Esophagus squamous epithelium (tissue), 5 donors: ENCODE measurements around the gene GPR35. TPM values are rescaled to one million over a fixed set of nuclear protein-coding genes. Genes with fewer than 3 reads are reported as not detected.
A peak's percentile ranks its signal among the peaks of the same experiment; 100 is the strongest.

Source experiments
- DNase-seq: peaks from one replicate; lab custom pipeline; 2025; lab: John Stamatoyannopoulos, UW
- H3K27ac ChIP-seq, 4 donors: fragments of 200-600 bp; sonication (generic); one replicate each; pipeline ENCODE4 v1.5.1; 2016 to 2019; ENCODE audit warnings: mild to moderate bottlenecking in 1 of 4
- H3K27me3 ChIP-seq, 4 donors: fragments of 200-600 bp; sonication (generic); 1 replicate in 3 of 4; 2 replicates in 1 of 4; pipeline versions ENCODE4 v1.5.1 to v1.6.0; 2017 to 2021; ENCODE audit warnings: antibody characterized with exemption in 1 of 4
- H3K36me3 ChIP-seq, 3 donors: fragments of 200-600 bp; sonication (generic); one replicate each; pipeline ENCODE4 v1.5.1; 2016 to 2019
- H3K4me1 ChIP-seq, 3 donors: fragments of 200-600 bp; sonication (generic); one replicate each; pipeline ENCODE4 v1.5.1; 2017 to 2019
- H3K4me3 ChIP-seq, 4 donors: fragments of 200-600 bp; sonication (generic); 1 replicate in 3 of 4; 2 replicates in 1 of 4; pipeline ENCODE4 v1.5.1; 2016 to 2019; ENCODE audit warnings: mild to moderate bottlenecking in 2 of 4, moderate library complexity in 1 of 4
- H3K9me3 ChIP-seq, 3 donors: fragments of 200-600 bp; sonication (generic); one replicate each; pipeline ENCODE4 v1.5.1; 2016 to 2019
- POLR2A ChIP-seq, 4 donors: fragments of 450-650 bp; IDR thresholded peaks; one replicate each; pipeline ENCODE4 v1.6.1; 2017; ENCODE audit warnings: antibody characterized with exemption in 4 of 4, mild to moderate bottlenecking in 4 of 4, moderate library complexity in 3 of 4
- WGBS, 2 donors: methylation state at CpG; one replicate each; pipeline ENCODE4 v1.1.5; 2018; 5-methylcytosine and 5-hydroxymethylcytosine counted together
- intact Hi-C: fragments of 100-400 bp; cut with DNase I; formaldehyde crosslinking; loops from one replicate; pipeline ENCODE4 v1.15.0; 2022
- total RNA-seq, 4 donors: library from RNA; depleted of rRNA; stranded (reverse); fragments of >200 nt; gene quantifications; one replicate each; pipeline ENCODE4 v1.1.0, GENCODE V29; 2016
- TF ChIP-seq, protein P1 (sequence below), 6 experiments: fragments of 450-650 bp in 4 of 6; fragments of 200-600 bp in 2 of 6; sonication (generic) in 2 of 6; IDR thresholded peaks; one replicate each; pipeline ENCODE4 v1.5.1; 2016 to 2019; ENCODE audit warnings: antibody characterized with exemption in 6 of 6, mild to moderate bottlenecking in 4 of 6, moderate library complexity in 4 of 6
- donor health status: DM: yes; HTN: yes; CAD: no.

Gene GPR35
- total RNA-seq, 4 donors from 2014 or later, result 0.31 to 3.2 (median 1.3) TPM

DNA sequence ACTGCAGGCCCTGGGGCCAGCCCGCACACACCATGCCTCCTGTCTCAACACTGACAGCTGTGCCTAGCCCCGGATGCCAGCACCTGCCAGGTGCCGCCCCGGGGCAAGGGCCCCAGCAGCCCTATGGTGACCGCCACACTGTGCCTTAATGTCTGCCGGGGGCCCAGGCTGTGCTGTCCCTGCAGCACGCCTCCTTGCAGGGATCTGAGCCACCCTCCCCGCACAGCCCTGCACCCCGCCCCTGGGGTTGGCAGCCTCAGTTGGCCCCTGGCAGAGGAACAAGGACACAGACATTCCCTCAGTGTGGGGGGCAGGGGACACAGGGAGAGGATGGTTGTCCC lies 47.2 kb upstream of the GPR35 start:
- TF ChIP-seq POLR2A (IDR thresholded peaks at IDR 0.05), result no peak
- TF ChIP-seq, protein P1, sequence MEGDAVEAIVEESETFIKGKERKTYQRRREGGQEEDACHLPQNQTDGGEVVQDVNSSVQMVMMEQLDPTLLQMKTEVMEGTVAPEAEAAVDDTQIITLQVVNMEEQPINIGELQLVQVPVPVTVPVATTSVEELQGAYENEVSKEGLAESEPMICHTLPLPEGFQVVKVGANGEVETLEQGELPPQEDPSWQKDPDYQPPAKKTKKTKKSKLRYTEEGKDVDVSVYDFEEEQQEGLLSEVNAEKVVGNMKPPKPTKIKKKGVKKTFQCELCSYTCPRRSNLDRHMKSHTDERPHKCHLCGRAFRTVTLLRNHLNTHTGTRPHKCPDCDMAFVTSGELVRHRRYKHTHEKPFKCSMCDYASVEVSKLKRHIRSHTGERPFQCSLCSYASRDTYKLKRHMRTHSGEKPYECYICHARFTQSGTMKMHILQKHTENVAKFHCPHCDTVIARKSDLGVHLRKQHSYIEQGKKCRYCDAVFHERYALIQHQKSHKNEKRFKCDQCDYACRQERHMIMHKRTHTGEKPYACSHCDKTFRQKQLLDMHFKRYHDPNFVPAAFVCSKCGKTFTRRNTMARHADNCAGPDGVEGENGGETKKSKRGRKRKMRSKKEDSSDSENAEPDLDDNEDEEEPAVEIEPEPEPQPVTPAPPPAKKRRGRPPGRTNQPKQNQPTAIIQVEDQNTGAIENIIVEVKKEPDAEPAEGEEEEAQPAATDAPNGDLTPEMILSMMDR (IDR thresholded peaks at IDR 0.05), result no peak
- H3K36me3 ChIP-seq, result peaks cover 30 to 73% (median 32%) of the 10 kb centered on the region in 3 donors
- H3K27ac ChIP-seq, result peak overlapping the region in 2 of 4 donors; percentile 87 to 88
- H3K4me3 ChIP-seq, result no peak overlapping the region
- no CpG with 5 or more reads among the region's 9 CpGs for WGBS, 2 donors
- H3K4me1 ChIP-seq, result peaks cover 27 to 81% (median 28%) of the 10 kb centered on the region in 3 donors
- intact Hi-C loops, result no loop called here
- no peak for DNase-seq
- no peaks in the 10 kb centered on the region for H3K9me3 ChIP-seq
- no peaks in the 10 kb centered on the region for H3K27me3 ChIP-seq

DNA sequence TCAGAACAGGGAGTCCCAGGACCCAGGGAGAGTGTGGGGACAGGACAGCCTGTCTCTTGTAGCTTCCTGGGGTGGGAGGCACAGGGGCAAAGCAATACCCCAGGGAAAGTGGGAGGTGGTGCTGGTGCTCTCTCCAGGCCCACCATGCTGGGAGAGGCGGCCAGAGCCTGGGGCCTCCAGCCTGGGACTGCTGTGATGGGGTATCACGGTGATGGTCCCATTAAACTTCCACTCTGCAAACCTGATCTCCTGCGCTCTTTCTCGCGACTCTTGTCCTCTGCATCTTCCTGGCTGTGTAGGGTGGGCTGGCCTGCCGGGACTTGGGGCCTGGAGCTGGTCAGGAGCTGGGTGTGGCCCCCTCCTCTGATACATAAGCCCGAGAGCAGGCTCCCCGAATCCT lies 46.8 kb upstream of the GPR35 start:
- 96 to 100% methylated on average over 5 of the region's 8 CpGs for WGBS, 2 donors
- Histone ChIP-seq H3K9me3 (no peaks in the 10 kb centered on the region), H3K4me3 (no peak overlapping the region), H3K27ac (peak overlapping the region in 2 of 4 donors; percentile 87 to 88), H3K27me3 (no peaks in the 10 kb centered on the region), H3K36me3 (peaks cover 30 to 68% (median 32%) of the 10 kb centered on the region in 3 donors), H3K4me1 (peaks cover 27 to 82% (median 28%) of the 10 kb centered on the region in 3 donors)
- DNase-seq, result no peak
- intact Hi-C loops, result no loop called here
- no peak for TF ChIP-seq POLR2A (IDR thresholded peaks at IDR 0.05)

DNA sequence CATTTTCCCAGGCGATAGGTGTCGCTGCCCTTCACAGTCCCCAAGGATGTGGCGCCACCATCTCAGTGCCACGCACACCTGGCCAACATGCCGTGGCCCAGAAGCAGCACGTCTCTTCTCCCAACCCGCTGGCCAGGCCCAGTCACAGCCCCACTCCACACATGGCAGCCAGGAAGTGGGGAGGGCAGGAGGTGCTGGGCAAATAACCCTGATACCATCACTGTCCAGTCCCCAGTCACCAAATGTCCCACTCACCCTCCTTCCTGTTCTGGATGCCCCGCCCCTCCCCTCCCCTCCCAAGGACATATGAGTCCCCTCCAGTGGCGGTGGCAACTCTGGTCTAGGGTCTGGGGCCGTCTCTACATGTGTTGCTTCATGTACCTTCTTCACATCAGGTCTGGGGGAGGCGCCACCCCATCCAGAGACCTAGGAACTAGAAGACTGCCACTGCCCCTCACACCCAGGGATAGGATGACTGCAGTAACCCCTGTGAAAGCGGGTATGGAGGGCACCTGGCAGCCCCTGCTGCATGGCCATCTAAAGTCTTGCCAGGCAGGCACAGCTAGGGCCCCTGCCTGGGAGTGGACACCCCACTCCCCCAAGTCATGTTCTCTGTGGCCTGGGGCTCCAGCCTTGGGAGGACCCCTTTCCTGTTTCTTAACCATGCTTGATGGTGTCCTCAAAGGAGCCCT lies 46.1 kb upstream of the GPR35 start:
- Histone ChIP-seq H3K9me3 (no peaks in the 10 kb centered on the region), H3K4me3 (peak overlapping the region in 1 of 4 donors; percentile 28), H3K27ac (peak overlapping the region; percentile 75 to 88 (median 84)), H3K27me3 (no peaks in the 10 kb centered on the region), H3K4me1 (peaks cover 28 to 82% (median 30%) of the 10 kb centered on the region in 3 donors), H3K36me3 (peaks cover 29 to 61% (median 32%) of the 10 kb centered on the region in 3 donors)
- intact Hi-C loops, result no loop called here
- WGBS, 2 donors, result 81 to 100% methylated on average over 2 of the region's 12 CpGs
- DNase-seq, result no peak
- no peak for TF ChIP-seq POLR2A (IDR thresholded peaks at IDR 0.05)
- TF ChIP-seq, protein P1 (IDR thresholded peaks at IDR 0.05), result no peak

DNA sequence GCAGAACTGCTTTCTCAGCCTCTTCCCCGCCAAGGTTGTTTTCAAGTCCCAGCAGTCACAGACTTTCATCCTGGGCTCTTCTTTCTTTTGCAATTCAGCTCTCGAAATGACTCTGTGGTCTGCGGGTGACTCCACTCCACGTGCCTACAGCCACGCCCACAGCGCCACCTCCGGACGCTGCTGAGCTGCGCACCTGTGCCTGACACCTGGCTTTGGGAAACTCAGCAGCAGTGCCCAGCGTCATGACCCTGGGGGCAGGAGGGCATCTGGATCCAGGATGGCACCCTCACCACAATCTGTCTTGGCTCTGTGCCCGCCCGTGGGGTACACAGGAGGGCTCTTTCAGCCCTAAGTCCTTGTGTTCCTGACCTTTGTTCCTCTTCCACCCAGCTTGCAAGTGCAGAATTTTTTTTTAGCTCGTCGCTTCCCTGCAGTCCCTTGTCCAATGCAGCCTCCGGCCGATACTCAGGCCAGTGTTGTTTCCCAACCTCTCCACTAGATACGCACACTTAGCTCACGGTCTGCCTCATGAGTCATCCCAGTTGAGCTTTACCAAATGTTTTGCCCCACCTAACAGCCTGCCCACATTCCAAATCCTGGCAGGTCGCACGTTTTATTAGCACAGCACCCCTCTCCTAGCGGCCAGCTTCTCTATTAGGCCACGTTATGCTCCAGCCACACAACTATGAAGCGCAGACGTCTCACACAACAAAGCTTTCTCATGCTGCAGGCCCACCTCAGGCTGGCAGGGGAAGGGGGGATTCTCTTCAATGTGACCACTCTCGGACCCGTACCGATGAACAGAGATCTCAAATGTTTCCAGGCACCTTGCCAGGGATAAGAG lies 45.3 kb upstream of the GPR35 start:
- Histone ChIP-seq H3K9me3 (no peaks in the 10 kb centered on the region), H3K27ac (peak overlapping the region; percentile 75 to 88 (median 84)), H3K27me3 (no peaks in the 10 kb centered on the region), H3K4me3 (peak overlapping the region in 2 of 4 donors; percentile 2 to 28), H3K36me3 (peaks cover 23 to 53% (median 27%) of the 10 kb centered on the region in 3 donors), H3K4me1 (peaks cover 28 to 82% (median 38%) of the 10 kb centered on the region in 3 donors)
- DNase-seq, result no peak
- intact Hi-C loops, result no loop called here
- 35 to 46% methylated on average over 17 to 25 of the region's 27 CpGs for WGBS, 2 donors
- TF ChIP-seq POLR2A (IDR thresholded peaks at IDR 0.05), result no peak
- TF ChIP-seq, protein P1 (IDR thresholded peaks at IDR 0.05), result peak in 5 of 6 experiments; percentile 32 to 67 (median 37)

DNA sequence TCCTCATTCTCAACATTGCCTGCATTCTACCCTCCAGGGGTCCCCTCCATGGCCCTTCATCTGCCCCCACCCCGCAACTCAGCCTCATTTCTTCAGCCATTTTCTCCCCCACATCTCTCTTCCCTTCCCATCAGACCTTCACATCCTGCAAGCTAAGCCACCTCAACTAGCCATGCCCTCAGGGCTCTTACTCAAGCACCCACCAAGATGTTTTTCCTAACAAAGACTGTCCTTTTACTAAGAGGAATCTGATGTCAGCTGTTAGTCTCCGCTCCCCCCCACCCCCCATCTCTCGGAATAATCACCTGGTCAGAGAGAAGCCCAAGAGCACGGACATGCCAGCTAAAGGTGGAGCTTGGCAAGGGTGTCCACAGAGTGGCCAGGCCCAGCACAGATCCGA lies 43.5 kb upstream of the GPR35 start:
- peaks cover 34 to 73% (median 37%) of the 10 kb centered on the region in 3 donors for H3K4me1 ChIP-seq
- no peak overlapping the region for H3K4me3 ChIP-seq
- intact Hi-C loops, result no loop called here
- peaks cover 9 to 35% (median 14%) of the 10 kb centered on the region in 3 donors for H3K36me3 ChIP-seq
- 100% methylated on average over 1 to 3 of the region's 5 CpGs for WGBS, 2 donors
- no peaks in the 10 kb centered on the region for H3K27me3 ChIP-seq
- TF ChIP-seq, protein P1 (IDR thresholded peaks at IDR 0.05), result no peak
- no peak for TF ChIP-seq POLR2A (IDR thresholded peaks at IDR 0.05)
- H3K9me3 ChIP-seq, result no peaks in the 10 kb centered on the region
- DNase-seq, result no peak
- no peak overlapping the region for H3K27ac ChIP-seq
